Fibroblast of lung (primary cell): ENCODE data around the gene SCN8A.

Experiments used
- EZH2 ChIP-seq: IDR thresholded peaks from 2 replicates; pipeline ENCODE4 v1.5.1; 2012; ENCODE audit warnings: low read length, control low read depth, mild to moderate bottlenecking; ENCODE audit errors: missing control alignments
- TF ChIP-seq, protein P1 (sequence below), 2 donors: IDR thresholded peaks in 1 of 2; conservative IDR thresholded peaks in 1 of 2; 1 replicate in 1 of 2; 2 replicates in 1 of 2; pipeline ENCODE4 v1.5.1; 2011 to 2012; ENCODE audit warnings: low read length in 2 of 2, control low read depth in 1 of 2, inconsistent platforms in 1 of 2, low read depth in 1 of 2, mild to moderate bottlenecking in 1 of 2

- TF ChIP-seq, protein P1, sequence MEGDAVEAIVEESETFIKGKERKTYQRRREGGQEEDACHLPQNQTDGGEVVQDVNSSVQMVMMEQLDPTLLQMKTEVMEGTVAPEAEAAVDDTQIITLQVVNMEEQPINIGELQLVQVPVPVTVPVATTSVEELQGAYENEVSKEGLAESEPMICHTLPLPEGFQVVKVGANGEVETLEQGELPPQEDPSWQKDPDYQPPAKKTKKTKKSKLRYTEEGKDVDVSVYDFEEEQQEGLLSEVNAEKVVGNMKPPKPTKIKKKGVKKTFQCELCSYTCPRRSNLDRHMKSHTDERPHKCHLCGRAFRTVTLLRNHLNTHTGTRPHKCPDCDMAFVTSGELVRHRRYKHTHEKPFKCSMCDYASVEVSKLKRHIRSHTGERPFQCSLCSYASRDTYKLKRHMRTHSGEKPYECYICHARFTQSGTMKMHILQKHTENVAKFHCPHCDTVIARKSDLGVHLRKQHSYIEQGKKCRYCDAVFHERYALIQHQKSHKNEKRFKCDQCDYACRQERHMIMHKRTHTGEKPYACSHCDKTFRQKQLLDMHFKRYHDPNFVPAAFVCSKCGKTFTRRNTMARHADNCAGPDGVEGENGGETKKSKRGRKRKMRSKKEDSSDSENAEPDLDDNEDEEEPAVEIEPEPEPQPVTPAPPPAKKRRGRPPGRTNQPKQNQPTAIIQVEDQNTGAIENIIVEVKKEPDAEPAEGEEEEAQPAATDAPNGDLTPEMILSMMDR (conservative IDR thresholded peaks at IDR 0.05 in 1 of 2, IDR thresholded peaks at IDR 0.05 in 1 of 2; ENCODE audit: low read depth in 1 of 2, low read length in 2 of 2) = no peak
- no peak for TF ChIP-seq EZH2
Measured at GRCh38 chr12:51852404-51853137, 261.5 kb downstream of the SCN8A start.
